ENCODE data around the gene ASTL.

The ASTL gene

GRCh38 chr2:96114546-96114902 lies 23.8 kb downstream of the ASTL start:
- TF ChIP-seq POLR2AphosphoS5 (IDR thresholded peaks at IDR 0.05; ENCODE audit: low read depth) (no peak), CTCF (IDR thresholded peaks at IDR 0.05; ENCODE audit: insufficient read depth, low read length) (no peak), GABPA (IDR thresholded peaks at IDR 0.05; ENCODE audit: low read depth) (no peak), SPI1 (IDR thresholded peaks at IDR 0.05; ENCODE audit: borderline replicate concordance, low read depth) (no peak)
- TF ChIP-seq, protein P1, sequence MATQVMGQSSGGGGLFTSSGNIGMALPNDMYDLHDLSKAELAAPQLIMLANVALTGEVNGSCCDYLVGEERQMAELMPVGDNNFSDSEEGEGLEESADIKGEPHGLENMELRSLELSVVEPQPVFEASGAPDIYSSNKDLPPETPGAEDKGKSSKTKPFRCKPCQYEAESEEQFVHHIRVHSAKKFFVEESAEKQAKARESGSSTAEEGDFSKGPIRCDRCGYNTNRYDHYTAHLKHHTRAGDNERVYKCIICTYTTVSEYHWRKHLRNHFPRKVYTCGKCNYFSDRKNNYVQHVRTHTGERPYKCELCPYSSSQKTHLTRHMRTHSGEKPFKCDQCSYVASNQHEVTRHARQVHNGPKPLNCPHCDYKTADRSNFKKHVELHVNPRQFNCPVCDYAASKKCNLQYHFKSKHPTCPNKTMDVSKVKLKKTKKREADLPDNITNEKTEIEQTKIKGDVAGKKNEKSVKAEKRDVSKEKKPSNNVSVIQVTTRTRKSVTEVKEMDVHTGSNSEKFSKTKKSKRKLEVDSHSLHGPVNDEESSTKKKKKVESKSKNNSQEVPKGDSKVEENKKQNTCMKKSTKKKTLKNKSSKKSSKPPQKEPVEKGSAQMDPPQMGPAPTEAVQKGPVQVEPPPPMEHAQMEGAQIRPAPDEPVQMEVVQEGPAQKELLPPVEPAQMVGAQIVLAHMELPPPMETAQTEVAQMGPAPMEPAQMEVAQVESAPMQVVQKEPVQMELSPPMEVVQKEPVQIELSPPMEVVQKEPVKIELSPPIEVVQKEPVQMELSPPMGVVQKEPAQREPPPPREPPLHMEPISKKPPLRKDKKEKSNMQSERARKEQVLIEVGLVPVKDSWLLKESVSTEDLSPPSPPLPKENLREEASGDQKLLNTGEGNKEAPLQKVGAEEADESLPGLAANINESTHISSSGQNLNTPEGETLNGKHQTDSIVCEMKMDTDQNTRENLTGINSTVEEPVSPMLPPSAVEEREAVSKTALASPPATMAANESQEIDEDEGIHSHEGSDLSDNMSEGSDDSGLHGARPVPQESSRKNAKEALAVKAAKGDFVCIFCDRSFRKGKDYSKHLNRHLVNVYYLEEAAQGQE (IDR thresholded peaks at IDR 0.05; ENCODE audit: insufficient replicate concordance, low read depth) = no peak
- H3K4me3 ChIP-seq (replicated peaks; ENCODE audit: insufficient read depth, low read length) = no peak overlapping the region
- H3K27me3 ChIP-seq (ENCODE audit: insufficient read depth, poor library complexity, severe bottlenecking) = peaks cover 18% of the 10 kb centered on the region
- no peak for DNase-seq (ENCODE audit: low read depth in 1 of 2, low spot score in 1 of 2)
- H3K27ac ChIP-seq (replicated peaks) = no peak overlapping the region

DNA sequence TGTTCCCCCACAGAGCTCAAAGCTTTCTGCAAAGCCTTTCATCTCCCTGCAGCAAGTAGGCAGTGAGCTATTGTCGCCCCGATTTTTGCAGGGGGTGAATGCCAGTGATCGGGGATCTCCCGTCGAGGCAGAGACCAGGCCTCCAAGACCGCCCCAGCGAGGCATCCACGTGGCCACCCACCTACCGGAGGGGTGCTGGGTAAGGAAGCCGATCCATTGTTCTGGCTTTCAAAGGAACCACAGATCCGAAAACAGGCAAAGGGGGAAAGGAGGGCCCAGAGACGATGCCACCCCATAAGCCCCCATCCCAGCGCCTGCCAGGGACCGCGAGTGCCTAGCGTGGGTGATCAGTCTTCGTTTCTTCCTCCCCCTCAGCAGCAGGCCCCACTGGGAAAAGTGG lies 24.4 kb downstream of the ASTL start:
- H3K27ac ChIP-seq (replicated peaks) = no peak overlapping the region
- no peak overlapping the region for H3K4me3 ChIP-seq (replicated peaks; ENCODE audit: insufficient read depth, low read length)
- H3K27me3 ChIP-seq (ENCODE audit: insufficient read depth, poor library complexity, severe bottlenecking) = peaks cover 13% of the 10 kb centered on the region
- DNase-seq (ENCODE audit: low read depth in 1 of 2, low spot score in 1 of 2) = no peak
- TF ChIP-seq SPI1 (IDR thresholded peaks at IDR 0.05; ENCODE audit: borderline replicate concordance, low read depth) (no peak), CTCF (IDR thresholded peaks at IDR 0.05; ENCODE audit: insufficient read depth, low read length) (no peak)

DNA sequence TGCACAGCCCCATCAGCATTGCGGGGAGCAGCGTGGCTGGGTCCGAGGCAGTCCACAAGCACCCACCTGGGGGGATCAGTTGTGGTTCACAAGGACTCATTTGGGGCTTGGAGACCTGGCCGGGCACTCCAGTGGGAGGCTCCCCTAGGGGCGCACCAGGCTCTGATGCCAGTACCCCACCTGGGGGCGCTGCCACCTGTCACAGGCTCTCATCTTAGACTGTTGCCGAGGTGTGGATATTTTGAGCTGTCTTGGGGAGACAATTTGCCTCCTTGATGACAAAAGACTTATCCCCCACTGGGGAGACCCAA lies 25.0 kb downstream of the ASTL start:
- Histone ChIP-seq H3K4me3 (replicated peaks; ENCODE audit: insufficient read depth, low read length) (no peak overlapping the region), H3K27ac (replicated peaks) (no peak overlapping the region), H3K27me3 (ENCODE audit: insufficient read depth, poor library complexity, severe bottlenecking) (peaks cover 13% of the 10 kb centered on the region)
- TF ChIP-seq POLR2AphosphoS5 (IDR thresholded peaks at IDR 0.05; ENCODE audit: low read depth) (no peak), SPI1 (IDR thresholded peaks at IDR 0.05; ENCODE audit: borderline replicate concordance, low read depth) (no peak), GABPA (IDR thresholded peaks at IDR 0.05; ENCODE audit: low read depth) (no peak), CTCF (IDR thresholded peaks at IDR 0.05; ENCODE audit: insufficient read depth, low read length) (no peak)
- TF ChIP-seq, protein P1 (IDR thresholded peaks at IDR 0.05; ENCODE audit: insufficient replicate concordance, low read depth) = no peak
- DNase-seq (ENCODE audit: low read depth in 1 of 2, low spot score in 1 of 2) = no peak

DNA sequence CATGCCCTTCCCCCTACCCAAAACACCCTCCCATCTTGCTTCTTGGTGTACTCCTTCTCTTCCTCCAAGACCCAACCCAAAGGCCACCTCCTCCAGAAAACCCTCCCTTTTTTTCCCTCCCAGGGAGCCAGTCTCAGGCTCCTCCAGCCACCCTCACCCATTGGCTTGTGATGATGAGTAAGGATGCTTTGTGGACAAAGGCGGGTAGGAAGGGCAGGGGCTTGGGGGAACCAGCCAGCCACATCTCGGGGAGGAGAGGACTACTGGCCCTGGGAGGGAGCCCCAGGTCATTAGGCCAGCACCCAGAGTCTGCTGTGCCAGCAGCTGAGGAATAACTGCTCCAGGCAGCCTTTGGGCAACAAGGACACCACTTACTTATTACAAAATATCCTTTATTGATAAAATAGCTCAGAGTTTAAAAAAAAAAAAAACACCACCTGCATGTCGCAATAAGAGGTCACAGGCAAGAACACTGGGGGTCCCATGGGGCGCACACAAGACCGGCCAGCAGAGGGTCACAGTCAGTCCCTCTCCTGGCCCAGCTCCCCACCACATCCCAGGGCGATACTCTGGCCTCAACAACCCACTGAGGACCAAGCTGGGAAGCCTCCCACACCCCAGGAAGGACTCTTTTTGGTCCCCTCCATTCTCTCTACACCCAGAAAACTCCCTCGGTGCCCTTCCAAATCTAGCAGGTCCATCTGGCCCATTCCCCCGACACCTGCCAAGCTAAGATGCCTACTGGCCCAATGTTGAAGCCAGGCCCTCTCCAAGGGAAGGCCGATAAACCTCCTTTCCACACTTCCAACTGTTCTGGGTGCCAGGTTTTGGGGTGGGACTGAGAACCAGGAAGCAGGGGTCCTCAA lies 25.6 kb downstream of the ASTL start:
- Histone ChIP-seq H3K27ac (replicated peaks) (no peak overlapping the region), H3K27me3 (ENCODE audit: insufficient read depth, poor library complexity, severe bottlenecking) (peaks cover 10% of the 10 kb centered on the region), H3K4me3 (replicated peaks; ENCODE audit: insufficient read depth, low read length) (no peak overlapping the region)
- no peak for DNase-seq (ENCODE audit: low read depth in 1 of 2, low spot score in 1 of 2)
- TF ChIP-seq CTCF (IDR thresholded peaks at IDR 0.05; ENCODE audit: insufficient read depth, low read length) = no peak
- no peak for TF ChIP-seq GABPA (IDR thresholded peaks at IDR 0.05; ENCODE audit: low read depth)
- no peak for TF ChIP-seq SPI1 (IDR thresholded peaks at IDR 0.05; ENCODE audit: borderline replicate concordance, low read depth)
- TF ChIP-seq, protein P1 (IDR thresholded peaks at IDR 0.05; ENCODE audit: insufficient replicate concordance, low read depth) = no peak
- no peak for TF ChIP-seq POLR2AphosphoS5 (IDR thresholded peaks at IDR 0.05; ENCODE audit: low read depth)

Measured in HL-60 (cell line).